Stimulated activated CD8-positive, alpha-beta memory T cell treated with anti-CD3 and anti-CD28 coated beads, Interleukin-4, amount 100 ng/mL, for 4 hours (primary cell): ENCODE data around the gene MBD4.
"Not testable (repeated sequence)": the region's sequence is repeated elsewhere in the genome, so short reads cannot be mapped to it uniquely, and the experiment has no call there.

ENCODE experiments used
- DNase-seq, 2 donors: peaks; one replicate each; pipeline ENCODE4 v3.0.0-alpha.2; 2020; ENCODE audit warnings: low read depth in 2 of 2, low spot score in 1 of 2

MBD4 gene

DNA sequence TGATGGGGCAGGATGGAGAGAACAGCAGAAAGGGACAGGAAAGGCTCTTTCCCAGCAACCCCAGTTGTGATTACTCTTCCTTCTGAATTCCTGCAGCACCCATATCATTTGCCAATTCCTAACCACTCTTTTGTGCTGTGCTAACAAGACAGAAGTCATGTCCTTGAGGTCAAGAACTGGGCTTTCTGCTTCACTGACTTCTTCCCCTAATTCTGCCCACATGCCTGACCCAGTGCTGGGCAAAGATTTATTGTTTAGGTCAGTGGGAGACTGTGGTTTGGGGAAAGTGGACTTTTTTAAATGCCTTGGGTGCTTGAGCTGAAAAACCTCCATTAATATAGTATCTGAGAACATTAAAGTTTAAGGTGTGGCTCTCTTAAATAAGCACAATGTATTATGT, 7.1 kb downstream of the MBD4 start:
- no peak for DNase-seq

DNA sequence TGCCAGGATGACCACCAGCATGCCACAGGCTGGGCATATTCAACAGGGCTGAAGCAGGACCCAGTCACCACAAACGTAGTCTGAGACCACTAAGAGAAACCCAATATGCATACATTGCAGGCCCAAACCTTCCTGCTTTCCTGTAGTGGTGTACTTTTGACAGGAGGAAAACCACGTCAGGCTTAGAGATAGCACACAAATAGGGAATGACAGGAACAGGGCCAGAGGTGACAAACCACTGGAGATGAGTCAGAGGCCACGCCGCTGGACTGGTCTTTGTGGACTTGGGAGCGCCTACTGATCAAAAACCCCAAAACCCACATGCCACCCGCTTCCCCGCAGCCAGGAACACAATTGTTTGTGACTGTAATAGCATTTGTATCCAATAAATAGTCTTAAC, 7.7 kb downstream of the MBD4 start:
- no peak for DNase-seq

DNA sequence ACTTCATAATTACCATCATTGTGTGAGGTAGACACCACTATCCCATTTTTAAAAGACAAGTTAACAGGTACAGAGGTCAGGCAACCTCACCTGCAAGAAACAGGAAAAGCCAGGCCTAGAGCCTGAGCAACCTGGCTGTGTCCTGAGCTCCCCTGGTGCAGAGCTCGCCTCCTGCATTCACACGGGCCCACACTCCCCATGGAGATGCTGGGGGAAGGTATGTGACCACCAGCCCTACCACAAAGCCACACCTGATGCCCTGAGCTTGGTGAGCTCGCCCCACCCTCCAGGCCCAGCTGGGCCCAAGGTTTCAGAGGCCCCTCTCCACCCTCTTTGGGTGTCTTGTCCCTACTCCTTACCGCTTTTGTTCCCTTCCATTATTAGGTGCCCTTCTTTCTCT, 10.1 kb downstream of the MBD4 start:
- DNase-seq, result no peak

DNA sequence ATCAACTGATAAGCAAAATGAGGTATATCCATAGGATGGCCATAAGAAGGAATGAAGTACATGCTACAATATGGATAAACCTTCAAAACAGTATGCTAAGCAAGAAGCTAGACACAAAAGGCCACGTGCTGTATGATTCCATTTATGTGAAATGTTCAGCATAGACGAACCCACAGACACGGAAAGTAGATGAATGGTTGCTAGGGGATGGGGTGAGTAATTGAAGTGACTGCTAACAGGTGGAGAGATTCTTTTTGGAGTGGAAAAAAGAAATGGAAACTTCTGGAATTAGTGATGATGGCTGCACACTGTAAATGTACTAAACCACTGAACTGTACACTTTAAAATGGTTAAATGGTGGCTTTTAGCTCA, 10.7 kb downstream of the MBD4 start:
- no peak for DNase-seq

DNA sequence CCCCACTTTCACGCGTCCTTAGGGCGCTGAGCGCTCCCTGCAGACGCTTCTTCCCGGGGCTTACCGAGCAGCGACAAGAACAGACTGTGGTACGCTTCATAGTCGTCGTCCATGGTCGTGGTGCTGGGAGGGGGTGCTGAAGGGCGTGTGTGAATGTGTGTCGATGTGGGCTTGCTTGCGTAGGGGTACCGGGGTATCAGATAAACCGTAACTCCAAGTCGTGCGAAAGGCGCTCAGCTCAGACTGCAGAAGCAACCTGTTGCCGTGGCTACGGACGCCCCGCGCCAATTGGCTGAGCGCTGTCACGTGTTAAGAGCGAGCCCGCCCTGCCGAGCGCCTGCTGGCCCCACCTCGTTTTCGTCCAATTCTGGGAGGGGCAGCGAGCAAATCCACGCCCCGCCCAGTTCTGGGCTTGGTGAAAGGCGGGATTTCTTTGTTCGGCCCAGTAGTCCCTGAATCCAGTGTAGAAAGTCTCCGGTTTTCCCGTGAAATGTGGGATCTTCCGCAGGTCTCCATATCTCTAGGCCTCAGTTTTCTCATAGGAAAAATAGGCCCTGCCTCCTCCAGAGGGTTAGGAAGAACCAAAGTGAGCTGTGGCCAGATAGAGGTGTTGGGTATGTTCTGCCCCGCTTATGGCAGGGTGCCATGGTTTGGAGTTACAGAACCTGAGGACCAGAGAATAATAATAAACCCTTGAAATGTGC, 11.2 kb downstream of the MBD4 start, which contains the start of gene EFCAB12:
EFCAB12 (minus strand) TSS at position 261 of the 704 bp plus-strand sequence; CDS start at position 113, 148 bp downstream.
- DNase-seq, result peak; percentile 68 to 75

DNA sequence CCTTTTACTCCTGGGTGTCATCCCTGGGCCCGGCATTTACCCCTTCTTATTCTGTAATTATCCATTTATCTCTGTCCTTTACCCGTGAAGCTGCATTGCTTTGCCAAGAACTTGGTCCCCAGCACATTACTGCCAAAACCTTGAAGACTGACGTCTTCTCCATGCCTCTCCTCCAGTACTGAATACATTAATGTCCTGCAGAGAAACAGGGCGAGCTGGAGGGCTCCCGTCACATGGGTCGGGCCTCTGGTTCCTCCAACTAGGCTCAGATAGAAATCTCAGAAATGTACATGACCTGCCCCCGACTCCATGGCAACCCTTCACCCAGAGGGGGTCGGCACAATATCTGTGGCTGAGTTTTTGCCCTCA, 11.8 kb downstream of the MBD4 start:
- no peak for DNase-seq

DNA sequence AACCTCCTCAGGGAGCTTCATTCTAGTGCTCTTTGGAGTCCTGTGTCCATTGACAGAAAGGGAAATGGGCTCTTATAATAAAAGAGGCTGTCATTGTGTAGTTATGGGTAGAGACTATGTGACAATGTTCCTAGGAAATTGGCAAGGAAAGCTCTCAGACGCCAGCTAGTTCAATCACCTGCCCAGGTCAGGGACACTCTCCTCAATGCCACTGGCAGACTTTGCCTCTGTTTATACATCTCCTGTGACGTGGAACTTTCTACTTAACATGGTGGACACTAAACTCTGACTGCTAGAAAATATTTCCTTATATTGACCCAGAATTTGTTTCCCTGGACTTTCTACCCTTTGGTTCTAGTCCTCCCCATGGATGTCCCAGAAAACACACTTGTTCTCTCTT, 14.1 kb downstream of the MBD4 start:
- DNase-seq, result no peak

DNA sequence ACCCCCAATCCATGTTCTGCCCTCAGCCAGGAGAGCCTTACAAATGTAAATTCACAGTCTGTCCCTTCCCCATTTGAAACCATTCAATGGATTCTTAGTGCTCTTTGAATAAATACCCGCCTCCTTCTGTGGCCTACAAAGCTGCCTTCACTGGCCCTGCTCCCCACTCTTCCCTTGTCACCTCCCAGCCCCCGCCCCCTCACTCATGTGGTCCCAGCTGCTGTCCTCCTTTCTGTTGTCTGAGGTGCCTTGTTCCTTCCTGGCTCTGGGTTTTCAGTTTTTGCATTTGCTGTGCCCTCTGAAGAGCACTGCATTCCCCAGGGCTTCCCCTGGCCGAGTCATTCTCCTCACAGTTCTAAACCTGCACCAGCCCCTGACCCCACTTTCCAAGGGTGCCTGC, 14.5 kb downstream of the MBD4 start:
- no peak for DNase-seq

DNA sequence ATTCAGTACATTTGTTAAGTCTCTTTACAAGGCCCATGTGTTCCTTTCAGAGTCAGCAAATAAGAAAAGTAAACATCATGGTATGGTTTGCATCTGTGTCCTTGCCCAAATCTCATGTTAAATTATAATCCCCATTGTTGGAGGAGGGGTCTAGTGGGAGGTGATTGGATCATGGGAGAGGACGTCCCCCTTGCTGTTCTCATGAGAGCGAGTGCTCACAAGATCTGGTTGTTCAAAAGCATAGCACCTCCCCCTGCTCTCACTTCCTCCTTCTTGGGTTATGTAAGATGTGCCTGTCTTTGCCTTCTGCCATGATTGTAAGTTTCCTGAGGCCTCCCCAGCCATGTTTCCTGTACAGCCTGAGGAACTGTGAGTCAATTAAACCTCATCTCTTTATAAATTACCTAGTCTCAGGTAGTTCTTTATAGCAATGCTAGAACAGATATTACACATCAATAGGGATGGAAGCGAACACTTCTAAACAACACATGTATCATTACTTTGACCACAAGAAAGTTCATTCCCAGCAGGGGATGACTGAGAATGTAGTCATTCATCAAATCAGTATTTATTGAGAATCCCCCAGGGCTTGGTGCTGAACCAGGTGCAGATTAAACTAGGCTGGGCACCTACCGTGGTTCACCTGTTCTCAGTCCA, 15.4 kb downstream of the MBD4 start:
- no peak for DNase-seq

DNA sequence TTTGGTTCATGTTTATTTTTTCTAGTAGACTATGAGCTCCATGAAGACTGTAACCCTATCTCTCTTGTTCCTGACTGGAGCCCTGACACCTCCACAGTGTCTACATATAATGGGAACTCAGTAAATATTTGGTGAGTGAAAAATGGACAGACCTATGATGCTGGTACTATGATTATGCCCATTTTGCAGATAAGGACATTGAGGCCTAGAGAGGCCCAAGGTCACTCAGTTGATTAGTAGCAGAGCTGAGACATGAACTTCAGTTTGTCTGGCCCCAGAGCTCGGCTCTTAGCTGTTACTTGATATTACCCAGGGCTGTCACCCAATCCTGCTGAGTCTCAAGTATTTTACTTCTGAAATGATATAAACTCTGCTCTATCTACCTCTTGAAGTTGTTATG, 16.9 kb downstream of the MBD4 start:
- no peak for DNase-seq

DNA sequence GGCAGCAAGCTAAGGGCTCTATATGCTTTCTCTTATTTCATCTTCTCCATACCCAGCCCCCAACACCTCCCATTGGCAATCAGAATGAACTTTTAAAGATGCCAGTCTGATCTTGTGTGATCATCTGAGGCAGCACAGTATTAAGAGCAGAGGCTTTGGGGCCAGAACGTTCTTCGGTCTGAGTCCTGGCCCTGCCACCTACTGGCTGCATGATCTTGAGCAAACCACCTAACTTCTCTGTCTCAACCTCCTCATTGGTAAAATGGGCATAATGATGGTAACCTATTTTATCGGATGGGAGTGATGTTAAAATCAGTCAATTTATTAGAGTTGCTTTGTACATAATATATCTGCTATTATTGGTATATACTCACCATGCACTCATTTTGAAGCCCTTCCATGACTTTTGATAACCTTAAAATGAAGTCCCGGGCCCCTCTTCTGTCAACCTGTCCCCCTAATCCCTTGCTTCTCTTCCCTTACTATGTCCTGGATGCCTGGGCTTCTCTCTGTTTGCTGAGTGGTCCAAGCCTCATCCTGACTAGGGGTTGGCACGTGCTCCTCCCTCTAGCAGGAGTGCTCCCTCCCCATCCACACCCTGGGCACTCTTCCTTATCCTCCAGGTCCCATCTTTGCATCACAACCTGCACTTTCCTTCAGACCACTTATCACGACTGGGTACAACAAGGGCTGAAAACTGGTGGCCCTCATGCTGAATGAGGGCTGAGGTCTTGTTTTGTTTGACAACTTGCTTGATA, 17.6 kb downstream of the MBD4 start:
- no peak for DNase-seq

DNA sequence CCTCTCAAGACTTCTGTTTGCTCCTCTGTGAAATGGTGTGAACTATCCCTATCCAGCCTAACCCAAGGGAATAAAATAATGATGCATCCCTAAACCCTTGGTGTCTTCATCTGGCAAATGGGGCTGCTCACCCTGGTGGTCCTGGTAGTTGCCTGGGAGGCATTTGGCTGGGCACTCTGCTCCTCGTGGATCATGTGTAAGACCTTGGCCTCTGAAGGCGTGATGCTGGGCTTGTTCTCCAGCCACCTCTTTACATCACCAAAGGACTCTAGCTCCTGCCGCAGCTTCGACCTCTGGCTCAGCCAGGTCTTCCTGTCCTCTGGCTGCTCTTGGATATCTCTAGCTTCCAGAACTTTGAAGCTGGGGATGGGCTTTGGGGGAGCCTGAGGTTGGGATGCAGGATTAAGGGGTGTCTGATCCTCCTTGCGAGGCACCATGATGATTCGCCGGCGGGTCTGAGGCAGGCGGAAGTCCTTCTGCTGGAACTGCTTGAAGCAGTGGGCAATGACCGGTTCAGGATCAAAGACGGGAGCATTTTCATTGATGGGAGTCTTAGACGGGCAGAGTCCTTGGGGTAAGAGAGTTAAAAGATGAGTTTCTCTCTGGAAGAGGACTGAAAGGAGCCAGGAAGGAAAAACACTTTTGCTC, 18.4 kb downstream of the MBD4 start:
- DNase-seq, result no peak

DNA sequence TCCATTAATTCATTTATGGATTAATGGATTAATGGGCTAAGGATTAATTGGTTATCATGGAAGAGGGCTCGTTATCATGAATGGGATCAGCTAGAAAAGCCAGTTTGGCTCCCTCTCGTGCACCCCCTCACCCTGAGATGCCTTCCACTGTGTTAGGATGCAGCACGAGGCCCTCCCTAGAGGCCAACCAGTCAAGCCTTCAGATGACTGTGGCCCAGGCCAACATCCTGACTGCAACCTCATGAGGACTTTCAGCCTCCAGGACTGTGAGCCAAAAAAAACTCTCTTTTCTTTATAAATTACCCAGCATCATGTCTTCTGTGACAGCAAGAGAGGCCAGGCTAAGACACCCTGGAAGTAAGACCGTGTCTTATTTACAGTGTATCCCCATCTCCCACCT, 20.3 kb downstream of the MBD4 start:
- DNase-seq, result no peak

DNA sequence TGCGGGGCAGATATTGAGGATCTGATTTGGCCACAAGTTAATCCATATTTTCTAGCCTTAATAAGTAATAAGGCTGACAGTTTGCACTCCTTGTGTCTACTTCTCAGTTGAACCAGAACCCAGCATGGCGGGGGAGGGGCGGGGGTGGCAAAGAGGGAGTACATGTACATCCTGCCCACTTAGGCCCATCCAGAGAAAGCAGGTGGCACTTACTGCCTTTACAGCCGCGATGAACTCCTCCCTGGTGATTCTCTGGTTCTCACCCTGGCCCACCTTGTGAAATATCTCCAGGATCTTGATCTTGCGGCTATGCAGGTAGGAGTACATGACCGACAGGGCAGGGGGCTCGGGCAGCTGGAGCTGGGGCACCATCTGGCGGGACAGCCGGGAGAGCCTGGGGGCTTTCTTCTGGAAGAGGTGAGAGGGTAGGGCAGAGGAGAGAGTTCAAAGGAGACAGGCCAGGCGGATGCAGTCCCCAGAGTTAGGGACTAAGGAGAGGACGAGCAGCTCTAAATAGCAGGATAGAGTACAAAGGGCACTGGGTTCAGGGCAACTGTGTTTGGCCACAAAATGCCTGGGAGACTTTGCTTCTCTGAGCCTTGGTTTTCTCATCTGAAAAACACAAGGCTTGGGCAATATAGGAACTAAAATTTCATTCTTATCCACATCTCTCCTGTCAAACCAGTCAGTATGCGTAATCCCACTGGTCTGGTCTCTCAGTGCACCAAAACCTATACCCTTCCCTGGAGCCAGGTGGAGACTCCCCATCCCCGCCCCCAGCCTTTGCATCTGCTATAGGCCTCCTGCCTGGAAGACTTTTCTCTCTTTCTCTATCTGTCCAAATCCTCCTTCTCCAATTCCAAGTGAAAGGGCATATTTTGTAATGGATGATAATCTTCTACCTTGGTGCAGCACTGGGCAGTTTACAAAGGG, 21.4 kb downstream of the MBD4 start:
- no peak for DNase-seq

DNA sequence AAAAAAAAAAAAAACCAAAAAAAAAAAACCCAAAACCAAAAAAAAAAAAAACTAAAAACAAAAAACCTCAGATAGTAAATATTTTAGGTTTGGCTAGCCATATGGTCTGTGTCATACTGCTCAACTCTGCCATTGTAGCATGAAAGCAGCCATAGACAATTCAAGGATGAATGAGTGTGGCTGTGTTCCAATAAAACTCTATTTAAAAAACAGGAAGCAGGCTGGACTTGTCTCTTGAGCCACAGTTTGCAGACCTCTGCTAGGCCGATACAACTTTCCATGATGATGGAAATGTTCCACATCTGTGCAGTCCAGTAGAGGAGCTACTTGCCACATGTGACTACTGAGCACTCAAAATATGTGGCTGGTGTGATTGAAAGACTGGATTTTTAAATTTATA, 22.4 kb downstream of the MBD4 start:
- no peak for DNase-seq

DNA sequence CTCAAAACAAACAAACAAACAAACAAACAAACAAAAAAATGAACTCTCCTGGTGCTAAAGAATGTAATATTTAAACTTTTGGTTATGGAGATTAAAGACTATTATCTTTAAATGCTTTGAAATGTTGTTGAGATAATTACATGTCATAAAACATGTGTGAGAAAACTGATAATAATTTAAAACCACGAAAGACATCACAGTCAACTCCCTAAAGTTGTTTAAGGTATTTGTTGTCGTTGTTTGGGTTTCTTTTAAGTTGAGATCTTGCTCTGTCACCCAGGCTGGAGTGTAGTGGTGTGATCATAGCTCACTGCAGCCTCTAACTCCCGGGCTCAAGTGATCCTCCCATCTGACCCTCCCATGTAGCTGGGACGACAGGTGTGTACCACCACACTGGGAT, 23.3 kb downstream of the MBD4 start:
- no peak for DNase-seq

DNA sequence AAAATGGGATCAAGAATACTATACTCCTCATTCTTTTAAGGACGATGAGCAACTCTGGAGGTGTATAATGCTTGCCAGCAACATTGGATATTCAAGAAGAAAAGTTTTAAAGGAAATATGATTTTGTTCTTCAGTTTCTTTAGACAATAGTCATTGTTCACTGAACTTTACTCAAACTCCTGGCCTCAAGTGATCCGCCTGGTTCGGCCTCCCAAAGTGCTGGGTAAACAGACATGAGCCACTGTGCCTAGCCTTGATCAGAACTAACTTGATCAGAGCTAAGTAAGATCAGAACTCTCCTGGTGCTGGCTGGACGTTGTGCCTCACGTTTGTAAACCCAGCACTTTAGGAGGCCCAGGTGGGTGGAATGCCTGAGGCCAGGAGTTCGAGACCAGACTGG, 23.9 kb downstream of the MBD4 start:
- no peak for DNase-seq

DNA sequence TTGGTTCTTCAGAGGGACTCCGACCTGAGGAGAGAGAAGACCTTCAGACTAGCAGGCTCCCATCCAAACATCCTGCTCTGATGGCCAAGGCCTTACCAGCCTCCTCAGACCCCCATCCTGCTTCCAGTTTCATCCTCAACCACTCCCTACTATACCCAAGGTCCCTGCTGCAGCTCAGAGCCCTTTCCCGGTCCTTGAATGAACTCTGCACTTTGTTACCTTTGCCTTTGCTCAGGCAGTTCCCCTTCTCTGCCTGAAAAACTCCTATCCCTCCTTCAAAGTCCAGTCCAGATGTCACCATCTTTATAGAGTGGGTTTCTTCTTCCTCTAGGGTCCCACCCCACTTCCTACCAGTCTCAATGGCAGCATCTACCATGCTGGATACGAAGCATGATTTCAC, 24.4 kb downstream of the MBD4 start:
- no peak for DNase-seq

DNA sequence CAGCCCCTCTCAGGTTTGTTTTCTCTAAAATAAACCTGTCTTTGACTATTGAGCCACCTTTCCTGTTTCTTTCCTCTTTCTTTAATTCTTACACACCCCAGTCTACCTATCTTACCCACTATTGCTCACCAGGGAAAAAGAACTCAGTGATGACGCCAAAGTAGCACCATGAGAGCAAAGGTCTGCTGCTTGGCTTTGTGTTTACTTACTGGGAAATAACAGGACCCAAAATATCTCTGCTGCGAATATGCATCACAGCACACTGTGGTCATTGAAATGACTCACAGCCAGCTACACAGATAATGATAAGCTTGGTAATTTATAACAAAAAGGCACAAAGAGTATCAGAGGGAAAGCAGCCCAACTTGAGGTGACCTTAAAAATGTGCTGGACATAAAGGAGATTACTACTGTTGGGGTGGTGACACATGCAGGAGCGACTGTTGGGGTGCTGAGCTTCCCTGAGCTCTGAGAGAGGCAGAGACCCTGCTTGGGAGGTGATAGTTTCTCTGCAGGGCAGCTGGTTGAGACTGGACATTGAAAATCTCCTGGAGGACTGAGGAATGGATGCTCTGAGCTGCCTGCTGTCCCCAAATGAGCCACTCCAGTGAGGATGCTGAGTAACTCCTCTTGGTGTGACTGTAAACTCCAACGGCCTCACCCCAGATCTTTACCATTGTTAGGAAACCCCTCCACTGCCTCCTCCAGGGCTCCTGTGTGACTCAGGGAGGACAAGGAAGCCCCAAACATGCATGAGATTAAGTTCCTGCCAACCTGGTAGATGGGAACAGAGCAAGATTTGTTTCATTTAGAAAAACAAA, 25.9 kb downstream of the MBD4 start:
- DNase-seq, result no peak

DNA sequence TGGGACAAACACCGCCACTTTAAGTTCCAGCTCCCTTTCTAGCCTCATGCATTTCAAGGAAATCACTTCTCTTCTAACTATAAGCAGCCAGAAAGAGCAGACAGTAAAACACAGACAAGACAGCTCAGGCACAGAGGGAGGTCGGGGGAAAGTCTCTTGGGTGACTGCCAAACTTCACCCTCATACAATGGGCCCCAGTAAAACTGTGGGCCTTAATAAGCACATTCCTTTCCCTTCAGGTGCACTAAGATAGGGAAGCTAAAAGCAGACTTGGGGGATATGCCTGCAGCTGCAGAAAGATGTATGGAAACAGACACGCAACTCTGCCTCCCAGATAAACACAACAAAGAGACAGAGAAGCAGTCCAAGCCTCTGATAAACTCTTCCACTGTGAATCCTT, 26.5 kb downstream of the MBD4 start:
- not testable (repeated sequence) for DNase-seq
